GM21737 (cell line): Measurements from ENCODE around the gene FAM222B.
"Not testable (repeated sequence)": the region's sequence is repeated elsewhere in the genome, so short reads cannot be mapped to it uniquely, and the experiment has no call there.

Source experiments
- ATAC-seq: cut with Tn5 transposase; IDR thresholded peaks from one replicate; pipeline ENCODE4 v1.9.1; 2021; ENCODE audit warnings: mild to moderate bottlenecking, moderate library complexity; ENCODE audit not compliant: unreplicated experiment

The FAM222B gene

GRCh38 chr17:28729950-28730330 is 112.7 kb downstream of the FAM222B start:
- no peak for ATAC-seq

- peak; percentile 39 for ATAC-seq
Measured at GRCh38 chr17:28728364-28729200, 114.0 kb downstream of the FAM222B start, which contains the start of gene NEK8. Gene NEK8, plus strand, starts transcription at chr17:28728788. Its CDS starts 26 bp downstream, at chr17:28728814.

- ATAC-seq: peak; percentile 36
Measured at GRCh38 chr17:28726627-28727491, 115.7 kb downstream of the FAM222B start.

- ATAC-seq: no peak
Measured at GRCh38 chr17:28726226-28726626, 116.4 kb downstream of the FAM222B start, which contains the start of gene TLCD1. Gene TLCD1, minus strand, starts transcription at chr17:28726233. Its CDS starts 136 bp downstream, at chr17:28726097.

- no peak for ATAC-seq
Measured at GRCh38 chr17:28725660-28726225, 116.8 kb downstream of the FAM222B start.

- no peak for ATAC-seq
Measured at GRCh38 chr17:28725166-28725659, 117.4 kb downstream of the FAM222B start.

GRCh38 chr17:28724500-28725165 is 118.0 kb downstream of the FAM222B start:
- ATAC-seq: no peak

- not testable (repeated sequence) for ATAC-seq
Measured at GRCh38 chr17:28723836-28724499, 118.6 kb downstream of the FAM222B start.

GRCh38 chr17:28723159-28723835 is 119.3 kb downstream of the FAM222B start:
- no peak for ATAC-seq

GRCh38 chr17:28722417-28723158 is 120.0 kb downstream of the FAM222B start:
- no peak for ATAC-seq

- not testable (repeated sequence) for ATAC-seq
Measured at GRCh38 chr17:28720997-28721329, 121.6 kb downstream of the FAM222B start.

GRCh38 chr17:28720247-28720996 is 122.2 kb downstream of the FAM222B start:
- ATAC-seq: no peak

- ATAC-seq: no peak
Measured at GRCh38 chr17:28719021-28719433, 123.6 kb downstream of the FAM222B start.

GRCh38 chr17:28718333-28719020 is 124.1 kb downstream of the FAM222B start:
- no peak for ATAC-seq

GRCh38 chr17:28717578-28718332 is 124.8 kb downstream of the FAM222B start, which contains the start of gene RAB34:
Gene RAB34, minus strand, starts transcription at chr17:28717868. Its CDS starts 602 bp downstream, at chr17:28717266.
- ATAC-seq: no peak

- ATAC-seq: no peak
Measured at GRCh38 chr17:28716740-28717577, 125.6 kb downstream of the FAM222B start.
